Placental epithelial cell (primary cell): Measurements from ENCODE around the gene DNAJC4. TPM values are rescaled to one million over a fixed set of nuclear protein-coding genes. Genes with fewer than 3 reads are reported as not detected.

ENCODE experiments used
- total RNA-seq: library from RNA; depleted of rRNA; stranded (reverse); fragments of >200 nt; gene quantifications from 2 replicates; pipeline ENCODE4 v1.2.3, GENCODE V29; 2012

The DNAJC4 gene
- total RNA-seq = 10.0 and 34.9 TPM in 2 replicates

GRCh38 chr11:64230171-64230984 is at the start of gene DNAJC4:
DNAJC4 (plus strand) TSS chr11:64230548; CDS start chr11:64230855, 307 bp downstream.

GRCh38 chr11:64185693-64186491 is 44.5 kb upstream of the DNAJC4 start, which contains the start of gene STIP1:
STIP1 (plus strand) TSS chr11:64186171; CDS start chr11:64186262, 91 bp downstream.

GRCh38 chr11:64206457-64207255 is 23.7 kb upstream of the DNAJC4 start, which contains the start of gene FERMT3:
FERMT3 (plus strand) TSS chr11:64206721; CDS start chr11:64207365, 644 bp downstream.

GRCh38 chr11:64225608-64226506 is 4.5 kb upstream of the DNAJC4 start, which contains the start of the genes NUDT22 and TRPT1:
NUDT22 (plus strand) TSS chr11:64226274; CDS start chr11:64226653, 379 bp downstream.
TRPT1 (minus strand) TSS chr11:64226186; CDS start chr11:64225860, 326 bp downstream.

GRCh38 chr11:64233913-64234586 is 3.7 kb downstream of the DNAJC4 start, which contains the start of gene VEGFB:
VEGFB (plus strand) TSS chr11:64234584; CDS start chr11:64234834, 250 bp downstream.

GRCh38 chr11:64240435-64241240 is 10.3 kb downstream of the DNAJC4 start, which contains the start of gene FKBP2:
FKBP2 (plus strand) TSS chr11:64241095; CDS start chr11:64242388, 1,293 bp downstream.

GRCh38 chr11:64246871-64247728 is 16.8 kb downstream of the DNAJC4 start, which contains the start of gene PPP1R14B:
PPP1R14B (minus strand) TSS chr11:64246943; CDS start chr11:64246673, 270 bp downstream.

GRCh38 chr11:64251016-64251752 is 20.8 kb downstream of the DNAJC4 start, which contains the start of gene PLCB3:
PLCB3 (plus strand) TSS chr11:64251530; CDS start chr11:64251650, 120 bp downstream.

Other genes starting within 250 kb of the DNAJC4 start
- gene OTUB1, start 244.1 kb upstream of the DNAJC4 start, total RNA-seq = 33.8 and 51.9 TPM in 2 replicates
- not detected in 2 replicates for gene FLRT1, start 194.6 kb upstream of the DNAJC4 start, total RNA-seq
- 7.2 and 19.6 TPM in 2 replicates for gene MACROD1, start 64.4 kb upstream of the DNAJC4 start, total RNA-seq
- gene STIP1, start 44.4 kb upstream of the DNAJC4 start, total RNA-seq = 57.3 and 97.9 TPM in 2 replicates
- 0.39 and 0.43 TPM in 2 replicates for gene FERMT3, start 23.8 kb upstream of the DNAJC4 start, total RNA-seq
- 31.4 and 36.7 TPM in 2 replicates for gene TRPT1, start 4.4 kb upstream of the DNAJC4 start, total RNA-seq
- 42.0 and 67.0 TPM in 2 replicates for gene NUDT22, start 4.3 kb upstream of the DNAJC4 start, total RNA-seq
- gene VEGFB, start 4.0 kb downstream of the DNAJC4 start, total RNA-seq = 18.1 and 19.2 TPM in 2 replicates
- 25.8 and 70.3 TPM in 2 replicates for gene FKBP2, start 10.5 kb downstream of the DNAJC4 start, total RNA-seq
- 118 and 386 TPM in 2 replicates for gene PPP1R14B, start 16.4 kb downstream of the DNAJC4 start, total RNA-seq
- 34.9 and 60.6 TPM in 2 replicates for gene PLCB3, start 21.0 kb downstream of the DNAJC4 start, total RNA-seq
- gene BAD, start 54.1 kb downstream of the DNAJC4 start, total RNA-seq = 68.3 and 93.5 TPM in 2 replicates
- 19.2 and 20.0 TPM in 2 replicates for gene GPR137, start 55.3 kb downstream of the DNAJC4 start, total RNA-seq
- under 0.01 TPM in 1 of 2 replicates, not detected in the other for gene KCNK4, start 60.8 kb downstream of the DNAJC4 start, total RNA-seq
- not detected in 2 replicates for gene CATSPERZ, start 69.8 kb downstream of the DNAJC4 start, total RNA-seq
- gene ESRRA, start 75.0 kb downstream of the DNAJC4 start, total RNA-seq = 23.9 and 42.8 TPM in 2 replicates
- gene TRMT112, start 87.0 kb downstream of the DNAJC4 start, total RNA-seq = 190 and 216 TPM in 2 replicates
- 191 and 275 TPM in 2 replicates for gene PRDX5, start 87.6 kb downstream of the DNAJC4 start, total RNA-seq
- 1.2 and 2.4 TPM in 2 replicates for gene CCDC88B, start 109.7 kb downstream of the DNAJC4 start, total RNA-seq
- gene RPS6KA4, start 128.6 kb downstream of the DNAJC4 start, total RNA-seq = 56.9 and 152 TPM in 2 replicates